IPS DF 4.7 (cell line): ENCODE data around the gene FBXL5.

Source experiments
- DNase-seq: peaks from one replicate; pipeline ENCODE4 v3.0.0-alpha.2; 2013; ENCODE audit warnings: low spot score; ENCODE audit errors: extremely low read depth

The FBXL5 gene

GRCh38 chr4:15563871-15564270, 91.3 kb downstream of the FBXL5 start:
- DNase-seq, result no peak

GRCh38 chr4:15562623-15563022, 92.5 kb downstream of the FBXL5 start:
- no peak for DNase-seq

- DNase-seq, result no peak
Observed at GRCh38 chr4:15562114-15562513, 93.0 kb downstream of the FBXL5 start.

- no peak for DNase-seq
Observed at GRCh38 chr4:15558561-15558960, 96.6 kb downstream of the FBXL5 start.

GRCh38 chr4:15557786-15558550, 97.2 kb downstream of the FBXL5 start:
- DNase-seq, result no peak

GRCh38 chr4:15556511-15557092, 98.6 kb downstream of the FBXL5 start:
- no peak for DNase-seq
